A673 (cell line): ENCODE results near the gene ALKBH4.
"Not testable (repeated sequence)": the region's sequence is repeated elsewhere in the genome, so short reads cannot be mapped to it uniquely, and the experiment has no call there.

Experiments
- CTCF ChIP-seq: fragments of 300-800, 200-600 bp; sonication (generic); conservative IDR thresholded peaks from 2 replicates; pipeline ENCODE4 v1.5.1; 2017; ENCODE audit warnings: low read depth, mild to moderate bottlenecking, antibody characterized with exemption, low read length, moderate library complexity, mixed read lengths
- EZH2 ChIP-seq: fragments of 200-600 bp; sonication (generic); IDR thresholded peaks from 2 replicates; pipeline ENCODE4 v1.6.1; 2017; ENCODE audit warnings: borderline replicate concordance, low read depth, mild to moderate bottlenecking, mixed read lengths, antibody characterized with exemption, low read length; ENCODE audit not compliant: poor library complexity, severe bottlenecking

- not testable (repeated sequence) for TF ChIP-seq CTCF, EZH2
Measured at GRCh38 chr7:102511860-102512522, 47.3 kb upstream of the ALKBH4 start.
